HG03460 (cell line): Measurements from ENCODE around the gene NPTX1.

Experiments
- ATAC-seq: cut with Tn5 transposase; IDR thresholded peaks from one replicate; pipeline ENCODE4 v1.9.1; 2021; ENCODE audit not compliant: unreplicated experiment

Gene NPTX1

GRCh38 chr17:80503921-80504320 lies 27.5 kb upstream of the NPTX1 start:
- ATAC-seq: no peak

DNA sequence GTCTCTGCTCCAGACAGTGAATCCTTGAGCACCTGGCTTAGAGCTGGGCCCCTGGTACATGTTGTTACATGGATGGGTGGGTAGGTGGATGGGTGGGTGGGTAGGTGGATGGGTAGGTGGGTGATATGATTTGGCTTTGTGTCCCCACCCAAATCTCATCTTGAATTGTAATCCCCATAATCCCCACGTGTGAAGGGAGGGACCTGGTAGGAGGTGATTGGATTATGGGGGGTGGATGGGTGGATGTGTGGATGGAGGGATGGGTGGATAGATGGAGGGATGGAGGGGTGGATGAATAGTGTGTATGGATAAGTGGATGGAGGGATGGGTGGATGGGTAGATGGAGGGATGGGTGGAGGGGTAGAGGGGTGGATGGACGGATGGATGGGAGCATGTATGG lies 26.6 kb upstream of the NPTX1 start:
- no peak for ATAC-seq

- ATAC-seq: no peak
Measured at GRCh38 chr17:80502578-80502877, 26.1 kb upstream of the NPTX1 start.

- no peak for ATAC-seq
Measured at GRCh38 chr17:80501741-80502577, 25.6 kb upstream of the NPTX1 start.

DNA sequence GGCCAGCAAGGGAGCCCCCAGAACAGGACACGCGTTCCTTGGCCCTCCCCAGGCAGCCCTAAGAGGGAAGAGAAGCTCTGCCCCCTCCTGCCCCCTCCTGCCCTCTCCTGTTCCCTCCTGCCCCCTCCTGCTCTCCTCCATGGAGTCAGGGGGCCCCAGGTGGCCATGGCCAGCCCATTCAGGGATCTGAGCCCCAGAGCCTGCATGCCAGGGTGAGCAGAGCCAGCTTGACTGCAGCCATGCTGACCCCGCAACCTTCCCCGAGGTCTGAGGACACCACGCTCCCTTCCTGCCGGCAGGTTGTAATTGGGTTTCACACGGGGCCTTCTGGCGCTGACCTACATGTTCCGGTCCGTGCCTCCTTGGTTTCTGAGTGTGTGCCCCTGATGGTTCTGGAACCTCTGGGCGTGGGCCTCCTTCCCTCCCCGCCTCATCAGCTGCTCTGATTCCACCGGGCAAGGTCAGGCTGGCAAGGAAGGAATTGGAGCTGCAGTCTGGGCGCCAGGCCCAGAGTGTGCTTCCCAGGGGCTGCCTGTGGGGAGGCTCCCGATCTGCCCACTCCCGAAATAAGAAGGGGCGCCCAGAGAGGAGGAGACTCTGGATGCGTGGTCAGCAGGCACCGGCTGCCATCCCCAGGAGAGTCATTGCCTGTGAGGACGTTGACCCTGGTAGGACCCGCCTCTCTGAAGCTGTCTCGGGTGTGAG lies 23.7 kb upstream of the NPTX1 start:
- ATAC-seq: no peak

GRCh38 chr17:80499560-80499959 lies 23.2 kb upstream of the NPTX1 start:
- no peak for ATAC-seq

DNA sequence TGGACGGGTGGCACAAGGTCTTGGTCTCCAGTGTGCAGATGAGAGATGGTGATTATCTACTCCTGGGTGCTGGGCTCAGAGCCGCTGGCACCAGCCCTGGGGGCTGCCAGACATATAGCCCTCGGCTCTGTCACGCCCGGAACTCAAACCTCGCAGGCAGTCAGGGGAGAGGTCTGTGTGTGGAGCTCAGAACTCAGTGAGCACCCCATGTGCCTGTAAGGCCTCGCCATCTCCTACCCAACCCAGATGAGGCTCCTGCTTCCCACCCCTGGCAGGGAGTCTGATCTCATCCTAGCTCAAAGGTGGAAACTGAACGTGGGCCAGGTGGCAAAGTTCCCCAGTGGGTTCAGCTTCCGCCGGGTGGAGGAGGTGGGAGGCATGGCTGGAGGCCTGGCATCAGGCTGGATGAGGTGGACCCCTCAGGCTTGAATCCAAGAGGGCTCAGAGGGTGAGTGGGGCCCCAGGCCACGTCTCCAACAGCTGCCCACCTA lies 22.6 kb upstream of the NPTX1 start:
- no peak for ATAC-seq

GRCh38 chr17:80498242-80498919 lies 22.0 kb upstream of the NPTX1 start:
- no peak for ATAC-seq

GRCh38 chr17:80497726-80498241 lies 21.4 kb upstream of the NPTX1 start:
- ATAC-seq: no peak

GRCh38 chr17:80494547-80494946 lies 18.1 kb upstream of the NPTX1 start:
- no peak for ATAC-seq

DNA sequence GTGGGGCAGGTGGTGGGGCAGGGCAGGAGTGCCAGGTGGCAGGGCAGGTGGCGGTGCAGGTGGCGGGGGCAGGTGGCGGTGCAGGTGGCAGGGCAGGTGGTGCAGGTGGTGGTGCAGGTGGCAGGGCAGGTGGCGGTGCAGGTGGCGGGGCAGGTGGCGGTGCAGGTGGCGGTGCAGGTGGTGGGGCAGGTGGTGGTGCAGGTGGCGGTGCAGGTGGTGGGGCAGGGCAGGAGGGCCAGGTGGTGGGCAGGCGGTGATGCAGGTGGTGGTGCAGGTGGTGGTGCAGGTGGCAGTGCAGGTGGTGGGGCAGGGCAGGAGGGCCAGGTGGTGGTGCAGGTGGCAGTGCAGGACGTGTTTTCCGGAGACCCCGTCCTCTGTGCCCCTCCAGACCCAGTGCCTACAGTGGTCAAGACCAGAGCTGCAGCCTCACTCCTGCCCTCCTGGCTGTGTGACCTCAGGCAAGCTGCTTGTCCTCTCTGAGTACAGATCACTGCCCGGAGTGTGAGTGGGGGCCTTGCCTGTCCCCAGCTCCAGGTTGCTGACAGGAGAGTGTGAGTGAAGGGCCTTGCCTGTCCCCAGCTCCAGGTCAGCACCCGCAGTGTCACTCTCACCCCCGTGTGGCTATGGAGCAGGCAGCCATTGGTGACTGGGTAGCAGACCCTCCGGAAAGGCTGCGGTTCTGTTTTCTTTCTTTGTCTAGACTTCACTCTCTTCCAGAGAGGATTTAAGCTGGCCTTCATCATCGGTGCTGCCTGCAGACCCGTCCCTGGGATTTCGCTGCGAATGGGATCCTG lies 16.1 kb upstream of the NPTX1 start:
- ATAC-seq: no peak

DNA sequence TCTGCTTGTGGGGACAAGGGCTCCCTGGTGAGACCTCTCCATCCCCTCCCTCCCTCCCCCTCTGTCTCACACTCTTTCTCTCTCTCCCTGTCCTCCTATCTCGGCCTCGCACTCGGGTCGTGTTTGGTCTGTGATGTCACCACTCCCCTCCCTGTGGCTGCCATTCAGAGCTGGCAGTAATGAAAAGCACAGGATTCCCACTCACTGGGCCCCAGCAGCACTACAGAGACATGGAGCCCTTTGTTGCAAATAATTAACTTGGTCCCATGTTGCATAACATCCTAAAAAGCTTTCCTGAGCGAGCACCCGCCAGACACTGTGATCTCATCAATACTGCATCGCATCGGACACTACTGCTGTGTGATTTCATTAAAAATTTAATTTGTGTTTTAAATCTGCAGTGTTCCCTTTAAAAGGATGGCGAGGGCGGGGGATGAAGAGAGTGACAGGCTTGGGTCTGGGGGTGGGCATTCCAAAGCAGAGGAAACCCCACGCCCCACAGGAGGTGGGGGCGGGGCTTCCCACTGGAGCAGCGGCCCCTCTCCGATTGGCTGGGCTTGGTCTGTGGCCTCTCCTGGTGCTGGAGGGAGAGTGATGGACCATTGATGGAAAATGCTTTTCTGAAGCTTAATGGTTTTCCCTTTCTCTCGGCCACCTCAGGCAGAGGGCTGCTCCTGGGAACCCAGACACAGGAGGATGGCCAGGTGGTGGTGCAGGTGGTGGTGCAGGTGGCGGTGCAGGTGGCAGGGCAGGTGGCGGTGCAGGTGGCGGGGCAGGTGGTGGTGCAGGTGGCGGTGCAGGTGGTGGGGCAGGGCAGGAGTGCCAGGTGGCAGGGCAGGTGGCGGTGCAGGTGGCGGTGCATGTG lies 15.3 kb upstream of the NPTX1 start:
- no peak for ATAC-seq

- ATAC-seq: no peak
Measured at GRCh38 chr17:80487511-80487910, 11.1 kb upstream of the NPTX1 start.

DNA sequence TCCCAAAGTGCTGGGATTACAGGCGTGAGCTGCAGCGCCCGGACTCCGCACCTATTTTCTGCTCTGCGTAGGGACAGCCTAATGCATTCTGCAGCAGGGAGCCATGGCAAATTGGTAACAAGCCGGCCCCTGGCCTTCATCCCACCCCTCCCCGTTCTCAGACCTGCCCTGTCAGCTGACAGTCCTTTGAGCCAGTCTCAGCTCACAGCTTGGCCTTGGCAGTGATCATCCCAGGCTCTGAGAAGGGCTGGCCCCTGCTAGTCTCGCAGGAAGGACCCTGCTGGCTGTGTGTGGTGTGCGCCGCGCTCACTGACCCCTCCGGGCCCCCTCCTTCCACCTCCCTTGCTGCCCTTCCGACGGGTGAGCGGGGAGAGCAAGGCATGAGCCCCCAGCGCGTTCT lies 10.3 kb upstream of the NPTX1 start:
- ATAC-seq: no peak

GRCh38 chr17:80485846-80486245 lies 9.4 kb upstream of the NPTX1 start:
- no peak for ATAC-seq

GRCh38 chr17:80482555-80483308 lies 6.3 kb upstream of the NPTX1 start:
- ATAC-seq: no peak

- ATAC-seq: no peak
Measured at GRCh38 chr17:80482058-80482318, 5.6 kb upstream of the NPTX1 start.

GRCh38 chr17:80481284-80482057 lies 5.1 kb upstream of the NPTX1 start:
- no peak for ATAC-seq

GRCh38 chr17:80480248-80480647 lies 3.8 kb upstream of the NPTX1 start:
- ATAC-seq: no peak
